Measurements from ENCODE around the gene NFKBIA. TPM values are rescaled to one million over a fixed set of nuclear protein-coding genes. Genes with fewer than 3 reads are reported as not detected.

Gene NFKBIA
- total and polyA plus RNA-seq, 4 donors, result 182 to 1,327 (median 443) TPM

GRCh38 chr14:35433826-35434225 lies 29.3 kb upstream of the NFKBIA start:
- WGBS, 2 donors, result 95 to 99% methylated on average over 1 of the region's 1 CpG
- ATAC-seq (ENCODE audit: insufficient read depth, low FRiP score), result no peak

GRCh38 chr14:35430459-35431199 lies 26.1 kb upstream of the NFKBIA start:
- Histone ChIP-seq H3K27me3 (ENCODE audit: control insufficient read depth in 3 of 3, insufficient read depth in 3 of 3, low read length in 2 of 3) (no peaks in the 10 kb centered on the region), H3K4me3 (no peak overlapping the region), H3K36me3 (ENCODE audit: control insufficient read depth in 4 of 4, insufficient read depth in 4 of 4, low read length in 4 of 4) (no peaks in the 10 kb centered on the region), H3K4me1 (ENCODE audit: control insufficient read depth in 5 of 5, insufficient read depth in 5 of 5, low read length in 5 of 5) (no peaks in the 10 kb centered on the region), H3K9me3 (ENCODE audit: control insufficient read depth in 4 of 4, insufficient read depth in 3 of 4, low read length in 3 of 4) (peaks cover 0 to 4% (median 0%) of the 10 kb centered on the region in 4 donors), H3K27ac (ENCODE audit: low read depth in 1 of 2, low read length in 1 of 2) (no peak overlapping the region), H3K9ac (ENCODE audit: insufficient read depth in 1 of 2, low read length in 2 of 2) (no peak overlapping the region)
- DNase-seq (no peak), ATAC-seq (ENCODE audit: insufficient read depth, low FRiP score) (no peak)
- no peak for TF ChIP-seq CTCF (IDR thresholded peaks at IDR 0.05; ENCODE audit: control extremely low read depth, extremely low read depth)
- WGBS, 2 donors, result 79 to 83% methylated on average over 13 of the region's 13 CpGs

More at GRCh38 chr14:35433826-35434225, 29.3 kb upstream of the NFKBIA start:
- Histone ChIP-seq H3K4me1 (ENCODE audit: control insufficient read depth in 5 of 5, insufficient read depth in 5 of 5, low read length in 5 of 5) (no peaks in the 10 kb centered on the region), H3K9ac (ENCODE audit: insufficient read depth in 1 of 2, low read length in 2 of 2) (no peak overlapping the region), H3K36me3 (ENCODE audit: control insufficient read depth in 4 of 4, insufficient read depth in 4 of 4, low read length in 4 of 4) (no peaks in the 10 kb centered on the region), H3K4me3 (no peak overlapping the region), H3K27me3 (ENCODE audit: control insufficient read depth in 3 of 3, insufficient read depth in 3 of 3, low read length in 2 of 3) (no peaks in the 10 kb centered on the region), H3K9me3 (ENCODE audit: control insufficient read depth in 4 of 4, insufficient read depth in 3 of 4, low read length in 3 of 4) (peaks cover 0 to 4% (median 0%) of the 10 kb centered on the region in 4 donors), H3K27ac (ENCODE audit: low read depth in 1 of 2, low read length in 1 of 2) (no peak overlapping the region)
- TF ChIP-seq CTCF (IDR thresholded peaks at IDR 0.05; ENCODE audit: control extremely low read depth, extremely low read depth), result no peak
- no peak for DNase-seq

- H3K27ac ChIP-seq (ENCODE audit: low read depth in 1 of 2, low read length in 1 of 2), result no peak overlapping the region
- no peak overlapping the region for H3K9ac ChIP-seq (ENCODE audit: insufficient read depth in 1 of 2, low read length in 2 of 2)
- no peaks in the 10 kb centered on the region for H3K9me3 ChIP-seq (ENCODE audit: control insufficient read depth in 4 of 4, insufficient read depth in 3 of 4, low read length in 3 of 4)
- WGBS, 2 donors, result 61 to 66% methylated on average over 4 of the region's 4 CpGs
- ATAC-seq (ENCODE audit: insufficient read depth, low FRiP score), result no peak
- H3K36me3 ChIP-seq (ENCODE audit: control insufficient read depth in 4 of 4, insufficient read depth in 4 of 4, low read length in 4 of 4), result no peaks in the 10 kb centered on the region
- no peak for TF ChIP-seq CTCF (IDR thresholded peaks at IDR 0.05; ENCODE audit: control extremely low read depth, extremely low read depth)
- no peak overlapping the region for H3K4me3 ChIP-seq
- DNase-seq, result no peak
- no peaks in the 10 kb centered on the region for H3K4me1 ChIP-seq (ENCODE audit: control insufficient read depth in 5 of 5, insufficient read depth in 5 of 5, low read length in 5 of 5)
- H3K27me3 ChIP-seq (ENCODE audit: control insufficient read depth in 3 of 3, insufficient read depth in 3 of 3, low read length in 2 of 3), result no peaks in the 10 kb centered on the region
Measured at GRCh38 chr14:35429951-35430350, 25.4 kb upstream of the NFKBIA start.

Measured in lung (tissue), 12 donors.